LNCAP (cell line): ENCODE measurements around the gene FHIT.

Source experiments
- CTCF ChIP-seq: fragments of 450-650 bp; IDR thresholded peaks from 2 replicates; pipeline ENCODE4 v1.5.1; 2017; ENCODE audit warnings: mild to moderate bottlenecking

FHIT gene

DNA sequence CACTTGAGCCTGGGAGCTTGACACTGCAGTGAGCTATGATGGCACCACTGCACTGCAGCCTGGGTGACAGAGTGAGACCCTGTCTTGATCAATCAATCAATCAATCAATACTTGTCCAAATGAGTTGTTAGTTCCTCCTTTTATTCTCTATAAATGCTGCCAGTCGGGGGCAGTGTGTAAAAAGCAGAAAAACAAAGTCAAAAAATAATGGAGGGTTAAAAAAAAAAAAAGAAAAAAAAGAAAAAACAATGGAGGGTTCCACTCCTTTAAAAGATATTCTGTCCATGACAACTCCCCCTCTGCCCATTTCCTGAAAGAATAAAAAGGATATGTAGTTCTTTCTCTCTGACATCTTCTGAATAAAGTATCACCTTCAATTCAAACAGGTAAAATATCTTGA lies 1068.6 kb downstream of the FHIT start:
- no peak for TF ChIP-seq CTCF

- no peak for TF ChIP-seq CTCF
Measured at GRCh38 chr3:60178931-60179653, 1072.2 kb downstream of the FHIT start.

DNA sequence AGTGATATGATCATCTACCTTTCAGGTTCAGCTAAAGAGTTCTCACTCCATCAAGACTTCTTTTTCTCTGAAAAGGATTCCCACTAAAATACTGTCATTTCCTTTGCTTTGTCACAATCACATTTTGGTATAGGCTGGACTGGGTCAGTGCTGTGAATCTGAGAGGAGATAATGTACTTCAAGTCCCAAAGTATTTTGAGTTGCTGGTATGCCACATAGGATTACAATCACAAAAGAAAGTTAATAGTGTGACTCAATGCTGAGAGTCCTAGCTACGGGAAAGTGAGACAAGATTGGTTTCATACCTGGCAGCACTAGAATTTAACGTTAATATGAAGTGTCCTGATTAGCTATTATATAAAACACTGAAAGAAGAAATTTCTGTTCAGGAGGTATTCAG lies 1073.5 kb downstream of the FHIT start:
- TF ChIP-seq CTCF: no peak

DNA sequence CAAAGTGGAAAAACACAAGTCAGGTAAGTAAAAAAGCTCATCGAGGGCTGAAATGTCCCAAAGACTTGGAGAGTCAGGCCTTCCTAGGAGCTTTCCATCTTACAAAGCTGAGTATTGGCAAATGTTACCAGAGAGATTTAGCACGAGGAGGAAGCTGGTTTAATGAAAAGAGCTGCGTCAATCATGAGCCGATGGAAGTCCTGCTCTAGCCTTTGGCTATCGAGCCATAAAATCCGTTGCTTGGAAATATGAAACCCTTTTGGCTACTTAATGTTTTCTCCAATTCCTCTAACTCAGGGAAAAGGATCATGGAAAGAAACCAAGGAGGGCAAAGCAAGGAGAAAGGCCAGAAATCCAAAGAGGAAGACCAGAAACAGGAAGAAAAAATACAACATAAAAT lies 1074.6 kb downstream of the FHIT start:
- TF ChIP-seq CTCF: no peak

DNA sequence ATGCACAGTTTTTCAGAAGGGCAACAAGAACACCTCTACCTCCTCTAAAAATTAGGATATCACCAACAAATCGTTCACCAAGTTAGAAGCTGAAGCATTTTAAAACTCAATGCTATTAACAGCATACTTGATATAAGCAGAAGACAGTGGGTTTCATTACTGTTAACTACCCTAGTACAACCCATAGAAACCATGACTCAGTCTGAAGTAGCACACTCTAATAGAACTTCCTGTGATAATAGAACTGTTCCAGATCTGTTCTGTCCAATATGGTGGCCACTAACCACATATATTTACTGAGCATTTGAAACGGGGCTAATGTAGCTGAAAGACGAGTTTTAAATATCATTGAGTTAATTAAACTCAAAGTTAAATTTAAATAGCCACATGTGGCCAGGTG lies 1075.6 kb downstream of the FHIT start:
- no peak for TF ChIP-seq CTCF

DNA sequence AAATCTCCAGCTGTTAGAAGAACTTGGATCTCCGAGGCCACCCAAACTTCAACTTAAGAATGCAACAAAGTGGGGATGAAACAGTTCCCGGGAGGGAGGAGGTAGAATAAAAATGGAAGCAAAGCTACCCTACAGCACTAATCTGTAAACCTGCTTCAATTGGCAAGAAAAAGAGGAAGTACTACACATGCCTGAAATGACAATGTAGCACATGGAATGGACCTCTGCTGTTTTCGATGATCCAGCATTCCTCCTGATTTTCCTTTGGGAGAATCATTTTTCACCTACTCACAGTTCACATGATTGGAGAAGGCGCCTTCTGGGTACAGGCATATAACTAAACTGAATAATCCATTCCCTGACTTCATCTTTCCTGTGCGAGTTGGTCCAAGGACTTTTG lies 1081.5 kb downstream of the FHIT start:
- no peak for TF ChIP-seq CTCF

- TF ChIP-seq CTCF: no peak
Measured at GRCh38 chr3:60167186-60167585, 1084.1 kb downstream of the FHIT start.
